ENCODE measurements around the gene PCBP2. TPM values are rescaled to one million over a fixed set of nuclear protein-coding genes. Genes with fewer than 3 reads are reported as not detected.

PCBP2 gene
- total and polyA plus RNA-seq, 10 donors = 449 to 779 (median 631) TPM

GRCh38 chr12:53507603-53507885 lies 55.6 kb downstream of the PCBP2 start:
- Histone ChIP-seq H3K27me3 (replicated peaks in 1 of 7) (no peaks in the 10 kb centered on the region), H3K9me3 (no peaks in the 10 kb centered on the region), H3K4me1 (peaks cover 6 to 27% (median 19%) of the 10 kb centered on the region in 6 donors), H3K4me3 (no peak overlapping the region), H3K36me3 (peaks cover 0 to 83% (median 51%) of the 10 kb centered on the region in 6 donors), H3K27ac (no peak overlapping the region)
- intact Hi-C loops (cut with DNase I; ENCODE audit: low total_unique reads) = loop anchor here (5.0 to 10.0 kb wide), 2 partner anchors 53 to 155 kb away; partner anchors contain the start of gene PCBP2
- WGBS, 5 donors = 85 to 92% (median 88%) methylated on average over 4 of the region's 4 CpGs
- TF ChIP-seq POLR2A (IDR thresholded peaks at IDR 0.05) = no peak
- no peak for TF ChIP-seq CTCF (IDR thresholded peaks at IDR 0.05 in 8 of 11, conservative IDR thresholded peaks at IDR 0.05 in 3 of 11)
- no peak for TF ChIP-seq POLR2AphosphoS5 (IDR thresholded peaks at IDR 0.05)
- DNase-seq = no peak

DNA sequence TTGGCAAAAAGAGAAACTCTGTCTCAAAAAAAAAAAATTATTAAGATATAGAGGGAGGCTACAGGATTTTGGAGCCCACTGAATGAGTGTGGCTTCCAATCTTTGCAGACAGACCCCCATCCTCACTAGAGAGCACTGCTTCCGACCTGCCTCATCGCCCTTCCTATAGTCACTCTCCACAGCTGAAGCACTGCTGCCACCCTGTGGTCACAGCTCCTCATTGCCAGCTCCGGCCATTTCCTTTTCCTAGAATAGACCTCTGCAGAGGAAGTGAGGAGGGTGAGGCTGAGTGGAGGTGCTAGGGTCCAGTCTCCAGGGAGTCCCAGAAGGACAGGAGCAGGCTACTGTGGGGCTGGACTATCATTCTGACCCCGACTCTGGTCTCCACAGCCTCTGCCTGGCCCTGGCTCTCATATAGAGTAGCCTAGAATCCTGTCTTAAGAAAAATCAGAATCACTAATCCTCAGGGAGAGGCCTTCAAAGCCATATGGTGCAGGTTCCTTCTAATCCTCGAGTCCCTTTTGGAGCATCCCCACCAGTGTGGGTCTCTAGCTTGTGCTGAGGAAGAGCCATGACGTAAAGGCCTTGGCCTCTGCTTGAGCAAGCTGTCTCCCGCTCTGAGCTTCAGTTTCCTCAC lies 56.8 kb downstream of the PCBP2 start:
- WGBS, 5 donors = 21 to 33% (median 22%) methylated on average over 7 of the region's 7 CpGs
- peak; percentile 94 for DNase-seq
- H3K9me3 ChIP-seq = no peaks in the 10 kb centered on the region
- TF ChIP-seq CTCF (IDR thresholded peaks at IDR 0.05 in 8 of 11, conservative IDR thresholded peaks at IDR 0.05 in 3 of 11) = peak; percentile 83 to 96 (median 92)
- TF ChIP-seq POLR2AphosphoS5 (IDR thresholded peaks at IDR 0.05) = peak in 2 of 3 donors; percentile 69 to 88
- no peak for TF ChIP-seq POLR2A (IDR thresholded peaks at IDR 0.05)
- H3K4me3 ChIP-seq = no peak overlapping the region
- no peaks in the 10 kb centered on the region for H3K27me3 ChIP-seq (replicated peaks in 1 of 7)
- intact Hi-C loops (cut with DNase I; ENCODE audit: low total_unique reads) = loop anchor here (5.0 to 10.0 kb wide), 2 partner anchors 54 to 156 kb away; partner anchors contain the start of gene PCBP2
- peak overlapping the region in 7 of 8 donors; percentile 29 to 74 (median 67) for H3K27ac ChIP-seq
- peaks cover 0 to 85% (median 59%) of the 10 kb centered on the region in 6 donors for H3K36me3 ChIP-seq
- H3K4me1 ChIP-seq = peaks cover 6 to 19% (median 12%) of the 10 kb centered on the region in 6 donors

DNA sequence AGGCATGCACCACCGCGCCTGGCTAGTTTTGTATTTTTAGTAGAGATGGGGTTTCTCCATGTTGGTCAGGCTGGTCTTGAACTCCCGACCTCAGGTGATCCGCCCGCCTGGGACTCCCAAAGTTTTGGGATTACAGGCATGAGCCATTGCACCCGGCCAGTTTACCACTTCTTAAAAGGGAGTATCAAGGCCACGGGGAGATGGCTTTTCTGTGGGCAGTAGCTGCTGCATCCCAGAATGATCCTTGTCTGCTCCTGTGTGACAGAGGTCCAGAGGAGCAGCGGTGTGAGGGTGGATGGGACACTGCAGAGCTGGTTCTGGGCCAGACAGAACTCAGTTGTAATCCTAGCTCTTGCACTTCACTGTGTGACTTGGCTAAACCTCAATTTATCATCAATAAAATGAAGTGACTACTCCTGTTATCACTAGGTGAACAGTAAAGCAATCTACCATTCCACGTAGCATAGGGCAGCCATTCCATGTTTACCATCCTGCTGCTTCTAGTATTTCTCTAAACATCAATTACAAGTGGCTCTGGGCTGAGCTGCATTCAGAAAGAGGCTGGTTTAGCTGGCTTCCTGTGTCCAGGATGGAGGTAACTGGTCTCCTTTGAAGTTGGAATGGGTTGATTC lies 58.4 kb downstream of the PCBP2 start:
- 83 to 95% (median 91%) methylated on average over 9 of the region's 9 CpGs for WGBS, 5 donors

More for the DNA sequence above, 58.4 kb downstream of the PCBP2 start:
- Histone ChIP-seq H3K9me3 (no peaks in the 10 kb centered on the region), H3K4me1 (peaks cover 6 to 15% (median 12%) of the 10 kb centered on the region in 6 donors), H3K36me3 (peaks cover 0 to 85% (median 66%) of the 10 kb centered on the region in 6 donors), H3K27me3 (replicated peaks in 1 of 7) (no peaks in the 10 kb centered on the region), H3K27ac (no peak overlapping the region), H3K4me3 (no peak overlapping the region)
- DNase-seq = no peak
- TF ChIP-seq POLR2A (IDR thresholded peaks at IDR 0.05) (no peak), CTCF (IDR thresholded peaks at IDR 0.05 in 8 of 11, conservative IDR thresholded peaks at IDR 0.05 in 3 of 11) (no peak), POLR2AphosphoS5 (IDR thresholded peaks at IDR 0.05) (no peak)
- intact Hi-C loops (cut with DNase I; ENCODE audit: low total_unique reads) = no loop called here

Data from spleen (tissue), 11 donors.